ENCODE results near the gene ZNF821. TPM values are rescaled to one million over a fixed set of nuclear protein-coding genes. Genes with fewer than 3 reads are reported as not detected.

Gene ZNF821
- polyA plus RNA-seq, 1 of the 3 experiments (the other 2 are of a cell fraction) = 8.8 TPM

- TF ChIP-seq FOXM1 (IDR thresholded peaks at IDR 0.05; ENCODE audit: low read depth) = no peak
- no peak for TF ChIP-seq RXRA (IDR thresholded peaks at IDR 0.05; ENCODE audit: borderline replicate concordance, low read depth)
- TF ChIP-seq SIN3A (IDR thresholded peaks at IDR 0.05; ENCODE audit: borderline replicate concordance, low read depth, low read length) = no peak
- TF ChIP-seq MEF2A (IDR thresholded peaks at IDR 0.05; ENCODE audit: borderline replicate concordance, low read depth) = no peak
- no peak for TF ChIP-seq USF2 (IDR thresholded peaks at IDR 0.05; ENCODE audit: borderline replicate concordance, low read depth, low read length)
- TF ChIP-seq GATA2 (CRISPR knock-in tag; IDR thresholded peaks at IDR 0.05) = no peak
- TF ChIP-seq CHD2 (IDR thresholded peaks at IDR 0.05; ENCODE audit: low read length, partially characterized antibody) = peak; percentile 48
- no peak for TF ChIP-seq USF1 (IDR thresholded peaks at IDR 0.05; ENCODE audit: borderline replicate concordance, low read depth)
Observed at GRCh38 chr16:71883849-71884638, at the start of gene ZNF821 (continued).

GRCh38 chr16:71933017-71933416 lies 49.0 kb upstream of the ZNF821 start:
- Histone ChIP-seq H3K9ac (no peak overlapping the region), H3K9me3 (no peaks in the 10 kb centered on the region), H3K4me2 (no peak overlapping the region), H3K79me2 (ENCODE audit: insufficient read depth) (peaks cover 46% of the 10 kb centered on the region), H3F3A (replicated peaks; ENCODE audit: insufficient read depth) (peaks cover 25% of the 10 kb centered on the region), H3K27me3 (ENCODE audit: insufficient read depth) (no peaks in the 10 kb centered on the region), H3K4me3 (ENCODE audit: low read depth in 2 of 2, low read length in 1 of 2) (no peak overlapping the region), H4K20me1 (ENCODE audit: insufficient read depth) (peaks cover 65% of the 10 kb centered on the region), H3K9me2 (no peaks in the 10 kb centered on the region), H3K4me1 (ENCODE audit: control insufficient read depth in 1 of 2, insufficient read depth in 2 of 2, low read depth in 1 of 2, low read length in 1 of 2) (peaks cover 9 to 24% of the 10 kb centered on the region in 2 experiments), H2AFZ (ENCODE audit: low read depth) (no peak overlapping the region), H3K27ac (ENCODE audit: low read depth in 2 of 2, low read length in 1 of 2) (no peak overlapping the region), H3K36me3 (replicated peaks in 1 of 2; ENCODE audit: control insufficient read depth in 1 of 2, insufficient read depth in 2 of 2, low read length in 1 of 2) (peaks cover 42 to 45% of the 10 kb centered on the region in 2 experiments)
- POLR2A ChIA-PET = interaction anchor here (0.6 kb wide), 1 partner anchor 152 kb away, joined by 4 read pairs; no protein-coding TSS in a partner anchor
- TF ChIP-seq IRF3 (IDR thresholded peaks at IDR 0.05; ENCODE audit: low read depth, low read length) (no peak), NRF1 (IDR thresholded peaks at IDR 0.05; ENCODE audit: low read depth, low read length) (no peak), FOSL2 (IDR thresholded peaks at IDR 0.05; ENCODE audit: borderline replicate concordance, low read depth) (no peak), CHD2 (IDR thresholded peaks at IDR 0.05; ENCODE audit: low read length, partially characterized antibody) (no peak), MEF2A (IDR thresholded peaks at IDR 0.05; ENCODE audit: borderline replicate concordance, low read depth) (no peak), PBX3 (IDR thresholded peaks at IDR 0.05) (no peak), SIN3A (IDR thresholded peaks at IDR 0.05; ENCODE audit: borderline replicate concordance, low read depth, low read length) (no peak), FOXM1 (IDR thresholded peaks at IDR 0.05; ENCODE audit: low read depth) (no peak), EP300 (IDR thresholded peaks at IDR 0.05; ENCODE audit: borderline replicate concordance in 1 of 2, low read depth in 1 of 2, low read length in 1 of 2) (no peak)
- no peak for DNase-seq
- CTCF ChIA-PET = interaction anchor here (0.7 kb wide), 1 partner anchor 50 kb away, joined by 4 read pairs; no protein-coding TSS in a partner anchor
- WGBS (ENCODE audit: low lambda C conversion rate) = 100% methylated on average over 1 of the region's 1 CpG

All from SK-N-SH (cell line).